GM12874 (cell line): ENCODE data around the gene MRPL32.

Experiments
- TF ChIP-seq, protein P1 (sequence below): IDR thresholded peaks from 2 replicates; pipeline ENCODE4 v1.5.1; 2011; ENCODE audit warnings: low read depth, mild to moderate bottlenecking, control low read depth, low read length, moderate library complexity; ENCODE audit not compliant: insufficient read depth

MRPL32 gene

DNA sequence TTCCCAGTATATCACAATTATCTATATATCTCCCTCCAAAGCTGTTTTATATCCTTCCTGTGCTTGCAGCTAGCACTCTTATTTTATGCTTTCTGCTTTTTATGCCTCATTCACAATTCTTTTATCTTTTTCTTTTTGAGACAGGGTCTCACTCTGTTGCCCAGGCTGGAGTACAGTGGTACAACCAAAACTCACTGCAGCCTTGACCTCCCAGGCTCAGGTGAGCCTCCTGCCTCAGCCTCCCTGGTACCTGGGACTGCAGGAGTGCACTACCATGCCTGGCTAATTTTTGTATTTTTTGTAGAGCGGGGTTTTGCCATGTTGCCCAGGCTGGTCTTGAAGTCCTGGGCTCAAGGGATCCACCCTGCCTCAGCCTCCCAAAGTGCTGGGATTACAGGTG, 26.0 kb upstream of the MRPL32 start:
- TF ChIP-seq, protein P1, sequence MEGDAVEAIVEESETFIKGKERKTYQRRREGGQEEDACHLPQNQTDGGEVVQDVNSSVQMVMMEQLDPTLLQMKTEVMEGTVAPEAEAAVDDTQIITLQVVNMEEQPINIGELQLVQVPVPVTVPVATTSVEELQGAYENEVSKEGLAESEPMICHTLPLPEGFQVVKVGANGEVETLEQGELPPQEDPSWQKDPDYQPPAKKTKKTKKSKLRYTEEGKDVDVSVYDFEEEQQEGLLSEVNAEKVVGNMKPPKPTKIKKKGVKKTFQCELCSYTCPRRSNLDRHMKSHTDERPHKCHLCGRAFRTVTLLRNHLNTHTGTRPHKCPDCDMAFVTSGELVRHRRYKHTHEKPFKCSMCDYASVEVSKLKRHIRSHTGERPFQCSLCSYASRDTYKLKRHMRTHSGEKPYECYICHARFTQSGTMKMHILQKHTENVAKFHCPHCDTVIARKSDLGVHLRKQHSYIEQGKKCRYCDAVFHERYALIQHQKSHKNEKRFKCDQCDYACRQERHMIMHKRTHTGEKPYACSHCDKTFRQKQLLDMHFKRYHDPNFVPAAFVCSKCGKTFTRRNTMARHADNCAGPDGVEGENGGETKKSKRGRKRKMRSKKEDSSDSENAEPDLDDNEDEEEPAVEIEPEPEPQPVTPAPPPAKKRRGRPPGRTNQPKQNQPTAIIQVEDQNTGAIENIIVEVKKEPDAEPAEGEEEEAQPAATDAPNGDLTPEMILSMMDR: no peak

DNA sequence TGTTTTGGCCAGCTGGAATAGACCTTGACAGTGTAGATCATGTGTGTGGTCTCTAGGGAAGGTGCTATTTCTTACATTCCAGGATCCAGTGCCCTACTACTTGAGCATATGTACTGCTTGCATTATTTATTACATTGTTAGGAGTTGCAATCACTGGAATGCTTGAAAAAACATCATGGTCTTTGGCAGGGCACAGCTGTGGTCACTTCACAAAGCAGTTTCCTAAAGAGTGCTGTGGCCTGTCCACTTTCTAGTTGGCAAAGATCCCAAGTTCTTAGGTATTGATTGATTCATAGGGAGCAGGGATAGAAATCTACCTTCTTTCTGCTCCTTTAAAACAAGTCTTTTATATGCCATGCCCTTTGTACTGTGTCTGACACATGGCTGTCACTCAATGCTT, 24.9 kb upstream of the MRPL32 start:
- TF ChIP-seq, protein P1: no peak

DNA sequence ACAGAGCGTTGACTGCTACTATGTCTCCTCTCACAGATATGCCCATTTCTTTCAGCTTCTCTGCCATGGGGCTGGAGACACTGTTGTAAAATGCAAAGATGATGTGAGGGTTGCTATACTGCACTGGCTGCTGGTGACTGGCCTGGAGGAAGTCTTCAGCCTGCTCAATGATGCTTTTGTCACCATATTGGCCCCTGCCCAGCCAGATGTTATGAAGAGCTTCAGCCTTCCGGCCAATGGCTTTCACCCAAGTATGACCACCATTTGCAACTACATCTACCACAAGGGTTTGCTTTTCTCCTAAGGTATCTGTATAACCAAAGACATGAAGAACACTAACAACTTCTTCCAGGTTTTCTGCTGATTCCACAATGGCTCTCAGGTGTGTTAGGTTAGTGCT, 21.9 kb upstream of the MRPL32 start:
- TF ChIP-seq, protein P1: no peak

DNA sequence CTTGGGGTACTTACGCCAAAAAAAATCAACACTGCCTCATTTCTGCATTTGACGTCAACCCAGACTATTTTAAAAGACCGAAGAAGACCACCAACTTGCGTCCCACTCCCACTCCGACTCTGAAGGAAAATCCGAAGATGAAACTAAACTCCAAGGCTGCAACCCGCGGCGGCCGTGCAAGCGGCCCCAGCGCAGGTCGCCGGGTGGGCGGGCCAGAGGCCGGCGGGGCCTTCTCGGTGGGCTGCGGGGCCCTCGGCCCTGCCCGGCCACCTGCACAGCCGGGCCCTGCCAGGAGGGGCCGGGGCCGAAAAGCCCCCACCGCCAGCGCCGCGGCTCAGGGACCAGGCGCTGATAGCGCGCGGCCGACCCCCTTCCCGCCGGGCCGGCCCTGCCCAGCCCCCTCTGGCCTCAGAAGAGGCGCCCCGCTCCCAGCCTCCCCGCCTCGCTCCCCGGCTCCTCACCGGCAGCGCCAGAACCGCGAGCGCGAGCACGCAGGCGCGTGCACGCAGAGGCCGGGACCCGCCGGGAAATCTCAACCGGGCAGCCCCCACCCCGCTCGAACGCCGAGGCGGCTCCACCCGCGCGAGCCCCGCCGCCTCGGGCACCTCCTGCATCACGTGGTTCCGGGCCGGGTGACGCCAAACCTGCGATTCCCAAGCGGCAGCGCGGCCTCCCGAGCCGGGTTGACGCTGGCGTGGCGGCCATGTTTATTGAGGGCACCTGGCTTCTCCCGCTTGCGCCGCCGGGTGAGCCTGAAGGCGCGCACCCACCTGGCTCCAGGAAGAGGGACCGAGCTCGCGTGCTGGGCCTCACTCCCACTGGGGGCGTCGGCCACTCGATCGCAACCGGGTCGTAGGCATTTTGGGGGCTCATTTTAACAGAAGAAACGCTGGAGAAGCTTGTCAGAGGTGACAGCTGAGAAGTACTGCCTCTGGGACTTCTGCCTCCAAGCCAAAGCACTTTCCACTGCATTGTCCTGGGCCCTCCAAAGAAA, 20.4 kb upstream of the MRPL32 start, which contains the start of gene C7orf25:
C7orf25 (minus strand) TSS at position 617 of the 994 bp plus-strand sequence. CDS start 1,170 bp downstream, outside the sequence.
- TF ChIP-seq, protein P1: no peak

DNA sequence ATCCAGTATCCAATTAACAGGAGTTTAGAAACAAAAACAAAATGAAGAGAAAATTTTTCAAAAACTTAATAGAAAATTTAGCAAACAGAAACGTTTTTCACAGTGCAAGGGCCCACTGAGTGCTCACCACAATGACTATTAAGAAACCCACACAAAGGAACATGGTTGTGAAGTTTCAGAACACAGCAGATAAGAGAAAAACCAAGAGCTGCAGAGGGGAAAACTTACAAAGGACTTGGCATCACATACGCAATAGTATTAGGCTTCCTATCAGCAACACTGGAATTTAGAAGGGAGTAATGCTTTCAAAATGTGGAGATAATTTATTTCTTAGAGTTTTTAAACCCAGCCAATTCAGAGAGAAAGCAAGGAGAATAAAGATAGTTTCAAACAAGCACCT, 18.6 kb upstream of the MRPL32 start:
- TF ChIP-seq, protein P1: no peak

DNA sequence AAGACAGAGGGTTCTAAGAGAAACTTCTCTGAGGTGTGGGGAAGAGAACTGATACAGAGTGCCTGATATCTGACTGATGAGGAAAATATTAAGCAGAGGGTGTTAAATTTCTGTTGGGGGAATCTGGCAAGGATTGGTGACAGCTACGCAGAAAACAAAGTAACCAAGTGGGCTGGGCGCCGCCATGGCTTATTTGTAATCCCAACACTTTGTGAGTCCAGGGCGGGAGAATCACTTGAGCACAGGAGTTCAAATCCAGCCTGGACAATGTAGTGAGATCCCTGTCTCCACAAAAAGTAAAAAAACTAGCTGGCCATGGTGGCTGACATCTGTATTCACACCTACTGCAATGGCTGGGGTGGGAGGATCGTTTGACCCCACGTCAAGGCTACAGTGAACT, 18.2 kb upstream of the MRPL32 start:
- TF ChIP-seq, protein P1: no peak

DNA sequence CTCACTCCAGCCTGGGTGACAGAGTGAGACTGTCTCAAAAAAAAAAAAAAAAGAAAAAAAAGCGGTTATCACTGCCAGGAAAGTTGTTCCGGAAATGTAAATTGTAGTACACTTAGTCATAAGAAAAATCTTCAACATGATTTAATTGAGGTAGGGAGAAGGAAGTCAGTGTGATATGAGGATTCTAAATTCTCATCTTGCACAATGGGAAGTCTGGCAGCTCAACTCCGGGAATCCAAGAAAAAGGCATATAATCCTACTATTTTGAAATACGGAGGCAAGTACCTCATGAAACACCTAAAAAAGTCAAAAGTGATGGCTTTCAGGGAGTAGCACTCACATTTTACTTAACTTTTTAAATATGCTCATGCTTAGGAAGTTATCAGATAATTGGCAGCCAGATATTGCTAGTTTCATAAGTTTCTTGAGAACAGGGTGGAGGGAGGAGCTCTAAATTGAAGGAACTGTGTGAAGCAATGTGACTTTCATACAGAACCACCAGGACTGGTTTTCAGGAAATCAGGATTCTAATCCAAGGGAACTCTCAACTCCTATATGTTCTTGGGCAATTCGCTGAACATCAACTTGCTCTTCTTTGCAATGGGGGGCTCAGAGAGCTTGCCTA, 17.6 kb upstream of the MRPL32 start:
- TF ChIP-seq, protein P1: no peak
